ENCODE measurements around the gene SCLT1.

SCLT1 gene

DNA sequence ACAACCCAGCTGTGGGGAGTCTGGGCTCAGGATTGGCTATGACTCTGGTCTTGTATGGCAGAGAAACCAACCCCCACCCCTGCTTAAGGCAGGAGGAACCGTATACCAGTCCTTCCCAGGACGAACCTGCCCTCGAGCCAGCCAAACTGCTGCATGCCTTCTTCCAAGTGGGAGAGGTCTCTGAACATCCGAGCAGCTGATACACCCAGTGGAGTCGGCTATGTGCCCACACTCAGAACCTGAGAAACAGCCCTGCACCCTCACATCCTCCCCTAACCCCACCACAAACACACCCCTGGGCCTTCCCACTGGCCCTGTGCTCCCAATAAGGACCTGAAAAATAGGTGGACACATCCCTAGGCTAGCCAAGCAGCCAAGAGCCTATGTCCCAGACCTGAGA, 24.4 kb upstream of the SCLT1 start:
- DNase-seq (ENCODE audit: low spot score) = no peak
- TF ChIP-seq, protein P1, sequence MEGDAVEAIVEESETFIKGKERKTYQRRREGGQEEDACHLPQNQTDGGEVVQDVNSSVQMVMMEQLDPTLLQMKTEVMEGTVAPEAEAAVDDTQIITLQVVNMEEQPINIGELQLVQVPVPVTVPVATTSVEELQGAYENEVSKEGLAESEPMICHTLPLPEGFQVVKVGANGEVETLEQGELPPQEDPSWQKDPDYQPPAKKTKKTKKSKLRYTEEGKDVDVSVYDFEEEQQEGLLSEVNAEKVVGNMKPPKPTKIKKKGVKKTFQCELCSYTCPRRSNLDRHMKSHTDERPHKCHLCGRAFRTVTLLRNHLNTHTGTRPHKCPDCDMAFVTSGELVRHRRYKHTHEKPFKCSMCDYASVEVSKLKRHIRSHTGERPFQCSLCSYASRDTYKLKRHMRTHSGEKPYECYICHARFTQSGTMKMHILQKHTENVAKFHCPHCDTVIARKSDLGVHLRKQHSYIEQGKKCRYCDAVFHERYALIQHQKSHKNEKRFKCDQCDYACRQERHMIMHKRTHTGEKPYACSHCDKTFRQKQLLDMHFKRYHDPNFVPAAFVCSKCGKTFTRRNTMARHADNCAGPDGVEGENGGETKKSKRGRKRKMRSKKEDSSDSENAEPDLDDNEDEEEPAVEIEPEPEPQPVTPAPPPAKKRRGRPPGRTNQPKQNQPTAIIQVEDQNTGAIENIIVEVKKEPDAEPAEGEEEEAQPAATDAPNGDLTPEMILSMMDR (IDR thresholded peaks at IDR 0.05; ENCODE audit: extremely low read depth, missing control alignments) = no peak

DNA sequence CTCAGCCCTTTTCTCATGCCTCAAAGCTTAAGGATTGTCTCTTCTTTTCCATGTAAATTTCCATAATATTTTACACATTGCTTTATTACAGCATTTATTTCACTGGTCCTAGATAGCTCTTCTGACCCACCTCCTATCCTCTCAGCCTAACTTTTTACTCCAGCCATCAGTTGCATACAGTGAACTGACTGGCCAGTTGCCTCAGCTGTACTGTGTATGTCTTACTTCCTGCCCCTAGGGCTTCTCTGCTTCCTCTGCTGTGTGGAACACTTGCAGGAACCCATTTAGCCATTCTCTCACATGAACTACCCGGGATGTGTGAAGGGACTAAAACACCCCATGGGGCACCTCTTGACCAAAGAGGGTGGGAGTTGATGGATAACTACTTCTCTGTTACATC, 20.6 kb upstream of the SCLT1 start:
- TF ChIP-seq, protein P1 (IDR thresholded peaks at IDR 0.05; ENCODE audit: extremely low read depth, missing control alignments) = no peak
- DNase-seq (ENCODE audit: low spot score) = no peak

DNA sequence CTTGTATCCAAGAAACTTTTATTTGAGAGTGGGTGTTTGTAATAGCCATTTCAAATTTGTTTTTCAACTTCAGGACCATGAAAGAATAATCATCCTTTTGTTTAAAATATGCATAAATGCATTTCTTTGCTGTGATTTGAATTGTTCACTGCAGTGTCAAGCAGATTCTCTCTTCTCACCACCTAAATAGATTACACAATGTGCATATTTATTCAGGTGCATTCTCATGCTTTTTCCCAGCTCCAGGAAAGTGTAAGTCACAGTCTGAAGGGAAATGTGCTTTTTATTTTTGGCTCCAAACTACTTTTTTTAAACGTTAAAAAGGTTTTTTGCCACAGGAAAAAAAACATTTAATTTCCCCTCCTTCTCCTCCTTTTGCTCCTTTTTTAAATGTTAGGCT, 20.1 kb upstream of the SCLT1 start:
- TF ChIP-seq, protein P1 (IDR thresholded peaks at IDR 0.05; ENCODE audit: extremely low read depth, missing control alignments) = no peak
- no peak for DNase-seq (ENCODE audit: low spot score)

DNA sequence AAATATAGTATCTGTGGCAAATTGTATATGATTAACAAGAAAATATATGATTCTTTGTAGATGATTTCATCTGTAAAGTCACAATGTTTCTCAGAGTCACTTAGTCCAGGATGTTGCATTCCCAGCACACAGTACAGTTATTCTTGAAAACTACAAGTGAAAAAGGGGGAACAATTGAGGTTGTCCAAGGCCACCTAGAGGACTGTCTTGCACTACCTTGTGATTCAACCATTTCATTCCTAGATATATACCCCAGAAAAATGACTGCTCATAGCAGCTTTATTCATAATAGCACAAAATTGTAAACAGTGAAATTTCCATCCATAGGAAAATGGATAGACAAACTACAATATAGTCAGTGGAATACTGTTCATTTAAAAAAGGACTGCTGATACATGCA, 18.6 kb upstream of the SCLT1 start:
- TF ChIP-seq, protein P1 (IDR thresholded peaks at IDR 0.05; ENCODE audit: extremely low read depth, missing control alignments) = no peak
- no peak for DNase-seq (ENCODE audit: low spot score)

DNA sequence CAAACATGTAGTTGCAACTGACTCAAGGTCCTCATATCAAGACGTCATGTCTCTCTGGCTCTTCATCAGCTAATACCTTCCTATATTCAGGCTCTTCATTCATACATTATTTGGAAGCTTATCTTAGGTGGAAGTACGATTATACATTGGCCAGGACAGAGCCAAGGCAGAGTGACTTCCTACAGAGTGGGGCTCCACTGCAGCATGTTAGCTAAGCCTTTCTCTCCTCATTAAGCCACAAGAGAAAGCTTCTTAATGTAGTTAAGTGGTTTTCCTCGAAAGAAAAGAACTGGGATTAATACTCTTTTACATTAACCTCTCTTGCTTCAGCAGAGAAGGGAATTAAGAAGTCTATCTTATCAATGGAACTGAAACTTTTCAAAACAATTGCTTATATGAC, 17.6 kb upstream of the SCLT1 start:
- no peak for DNase-seq (ENCODE audit: low spot score)
- TF ChIP-seq, protein P1 (IDR thresholded peaks at IDR 0.05; ENCODE audit: extremely low read depth, missing control alignments) = no peak

DNA sequence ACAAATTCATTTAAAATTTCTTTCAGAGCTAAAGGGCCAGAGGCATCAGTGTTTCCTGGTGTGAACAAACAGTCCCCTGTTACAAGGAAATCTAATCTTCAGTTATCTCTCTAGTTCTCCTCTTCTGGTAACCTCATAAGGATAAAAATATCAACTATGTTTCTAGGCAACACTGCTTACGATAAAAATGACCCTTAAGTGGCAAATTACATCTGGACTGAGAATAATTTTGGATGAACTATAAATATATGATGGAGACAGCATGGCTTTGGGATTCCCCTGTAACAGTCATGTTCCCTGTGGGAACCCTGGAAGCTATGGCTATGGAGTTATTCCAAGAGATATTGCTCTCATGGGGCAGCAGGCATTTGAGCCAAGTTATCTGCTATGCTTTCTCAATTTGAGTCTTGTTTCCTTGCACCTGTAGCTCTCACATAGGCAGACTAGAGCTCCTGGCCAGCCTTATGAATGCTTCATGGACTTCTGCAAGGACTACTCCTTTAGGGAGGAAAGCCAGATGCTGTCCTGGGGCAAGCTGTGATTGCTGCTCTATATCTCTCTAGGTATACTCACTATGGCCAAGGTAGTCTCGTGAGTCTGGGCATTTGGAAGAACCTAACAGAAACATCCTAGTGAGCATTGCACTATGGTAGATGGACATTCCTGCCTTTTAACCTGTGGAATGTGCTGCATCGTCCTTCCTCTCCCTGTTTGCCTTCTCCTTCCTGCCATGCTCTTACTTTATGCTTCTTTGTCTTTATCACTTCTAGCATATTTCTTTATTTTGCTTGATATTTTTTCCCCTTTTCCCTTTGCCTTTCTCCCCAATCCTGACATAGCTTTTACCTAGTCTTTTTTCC, 16.9 kb upstream of the SCLT1 start:
- TF ChIP-seq, protein P1 (IDR thresholded peaks at IDR 0.05; ENCODE audit: extremely low read depth, missing control alignments) = no peak

DNA sequence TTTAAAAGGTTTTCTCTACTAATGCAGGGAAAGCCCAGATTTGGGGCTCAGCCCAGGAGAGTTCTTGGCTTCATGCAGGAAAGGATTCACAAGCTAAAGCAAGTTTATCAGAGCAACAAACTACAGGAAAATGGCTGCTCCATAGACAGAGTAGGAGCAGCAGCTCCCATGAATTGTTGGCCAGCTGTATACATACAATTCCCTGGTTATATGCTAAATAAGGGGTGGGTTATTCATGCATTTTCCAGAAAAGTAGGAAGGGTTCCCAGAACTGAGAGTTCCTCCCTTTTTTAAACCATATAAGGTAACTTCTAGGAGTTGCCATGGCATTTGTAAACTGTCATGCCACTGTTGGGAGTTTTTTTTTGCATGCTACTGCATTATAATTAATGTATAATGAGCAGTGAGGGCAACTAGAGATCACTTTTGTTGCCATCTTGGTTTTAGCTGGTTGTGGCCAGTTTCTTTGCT, 5.2 kb upstream of the SCLT1 start:
- no peak for DNase-seq (ENCODE audit: low spot score)
- TF ChIP-seq, protein P1 (IDR thresholded peaks at IDR 0.05; ENCODE audit: extremely low read depth, missing control alignments) = no peak

More for the DNA sequence above, 16.9 kb upstream of the SCLT1 start:
- no peak for DNase-seq (ENCODE audit: low spot score)

Data from GM20000 (cell line).